ENCODE data around the gene LSAMP.

The LSAMP gene

DNA sequence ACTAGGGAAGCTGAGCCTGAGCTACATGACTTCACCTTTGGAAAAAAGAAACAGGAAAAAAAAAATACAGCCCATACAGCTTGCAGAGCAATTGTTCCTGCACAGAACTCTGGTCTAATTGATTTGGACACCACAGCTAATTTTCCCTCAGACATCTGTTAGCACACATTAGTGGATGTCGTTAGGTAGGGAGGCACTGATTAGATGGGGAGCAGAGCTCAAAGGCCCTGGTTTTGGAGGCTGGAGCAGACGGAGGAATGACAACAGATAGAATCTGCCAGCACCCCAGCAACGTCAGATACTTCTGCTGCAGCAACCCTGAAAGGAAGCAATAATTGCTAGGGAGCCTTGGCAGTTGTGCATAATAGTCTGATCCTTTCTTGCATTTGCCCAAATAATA lies 398.9 kb downstream of the LSAMP start:
- no peaks in the 10 kb centered on the region for H3K9me3 ChIP-seq (ENCODE audit: control insufficient read depth, insufficient read depth, low read depth, low read length)
- CTCF ChIA-PET, result no interaction called here
- no peaks in the 10 kb centered on the region for H3K4me1 ChIP-seq (ENCODE audit: control insufficient read depth, insufficient read depth, low read length)
- H3K36me3 ChIP-seq (ENCODE audit: control insufficient read depth in 2 of 2, insufficient read depth in 1 of 2, low read length in 2 of 2), result no peaks in the 10 kb centered on the region
- no peak overlapping the region for H3K4me3 ChIP-seq (ENCODE audit: low read depth, low read length)
- no peak overlapping the region for H3K27ac ChIP-seq (ENCODE audit: extremely low read depth, low read depth, low read length)
- TF ChIP-seq, protein P1, sequence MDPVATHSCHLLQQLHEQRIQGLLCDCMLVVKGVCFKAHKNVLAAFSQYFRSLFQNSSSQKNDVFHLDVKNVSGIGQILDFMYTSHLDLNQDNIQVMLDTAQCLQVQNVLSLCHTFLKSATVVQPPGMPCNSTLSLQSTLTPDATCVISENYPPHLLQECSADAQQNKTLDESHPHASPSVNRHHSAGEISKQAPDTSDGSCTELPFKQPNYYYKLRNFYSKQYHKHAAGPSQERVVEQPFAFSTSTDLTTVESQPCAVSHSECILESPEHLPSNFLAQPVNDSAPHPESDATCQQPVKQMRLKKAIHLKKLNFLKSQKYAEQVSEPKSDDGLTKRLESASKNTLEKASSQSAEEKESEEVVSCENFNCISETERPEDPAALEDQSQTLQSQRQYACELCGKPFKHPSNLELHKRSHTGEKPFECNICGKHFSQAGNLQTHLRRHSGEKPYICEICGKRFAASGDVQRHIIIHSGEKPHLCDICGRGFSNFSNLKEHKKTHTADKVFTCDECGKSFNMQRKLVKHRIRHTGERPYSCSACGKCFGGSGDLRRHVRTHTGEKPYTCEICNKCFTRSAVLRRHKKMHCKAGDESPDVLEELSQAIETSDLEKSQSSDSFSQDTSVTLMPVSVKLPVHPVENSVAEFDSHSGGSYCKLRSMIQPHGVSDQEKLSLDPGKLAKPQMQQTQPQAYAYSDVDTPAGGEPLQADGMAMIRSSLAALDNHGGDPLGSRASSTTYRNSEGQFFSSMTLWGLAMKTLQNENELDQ (tag by site-specific recombination; IDR thresholded peaks at IDR 0.05; ENCODE audit: low read depth), result no peak
- TF ChIP-seq ZNF202 (tag by site-specific recombination; IDR thresholded peaks at IDR 0.05; ENCODE audit: borderline replicate concordance), result no peak
- TF ChIP-seq ZNF530 (tag by site-specific recombination; IDR thresholded peaks at IDR 0.05; ENCODE audit: low read depth), result no peak
- TF ChIP-seq, protein P2, sequence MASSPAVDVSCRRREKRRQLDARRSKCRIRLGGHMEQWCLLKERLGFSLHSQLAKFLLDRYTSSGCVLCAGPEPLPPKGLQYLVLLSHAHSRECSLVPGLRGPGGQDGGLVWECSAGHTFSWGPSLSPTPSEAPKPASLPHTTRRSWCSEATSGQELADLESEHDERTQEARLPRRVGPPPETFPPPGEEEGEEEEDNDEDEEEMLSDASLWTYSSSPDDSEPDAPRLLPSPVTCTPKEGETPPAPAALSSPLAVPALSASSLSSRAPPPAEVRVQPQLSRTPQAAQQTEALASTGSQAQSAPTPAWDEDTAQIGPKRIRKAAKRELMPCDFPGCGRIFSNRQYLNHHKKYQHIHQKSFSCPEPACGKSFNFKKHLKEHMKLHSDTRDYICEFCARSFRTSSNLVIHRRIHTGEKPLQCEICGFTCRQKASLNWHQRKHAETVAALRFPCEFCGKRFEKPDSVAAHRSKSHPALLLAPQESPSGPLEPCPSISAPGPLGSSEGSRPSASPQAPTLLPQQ (tag by site-specific recombination; IDR thresholded peaks at IDR 0.05), result no peak
- TF ChIP-seq SALL2 (tag by site-specific recombination; IDR thresholded peaks at IDR 0.05; ENCODE audit: borderline replicate concordance), result no peak
- TF ChIP-seq KLF1 (tag by site-specific recombination; IDR thresholded peaks at IDR 0.05), result no peak
- POLR2A ChIA-PET, result no interaction called here

DNA sequence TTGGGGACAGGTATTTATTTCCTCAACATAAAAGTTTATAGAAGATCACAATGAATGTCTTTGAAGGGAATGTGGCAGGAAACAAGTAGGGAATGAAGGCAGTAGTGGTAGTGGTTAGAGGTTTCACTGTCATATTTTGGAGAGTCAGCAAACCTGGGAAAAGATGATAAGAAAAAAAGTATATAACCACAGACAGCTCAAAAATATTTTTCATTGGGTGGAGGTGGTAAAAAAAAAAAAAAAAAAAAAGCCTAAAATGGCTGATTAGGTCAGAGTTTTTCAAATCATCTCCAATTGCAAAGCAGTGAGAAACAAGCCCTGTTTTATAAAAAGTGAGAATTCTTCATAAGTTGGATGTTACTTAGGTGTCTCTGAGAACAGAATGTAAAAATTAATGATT lies 400.0 kb downstream of the LSAMP start:
- H3K27ac ChIP-seq (ENCODE audit: extremely low read depth, low read depth, low read length), result no peak overlapping the region
- ChIA-PET CTCF (no interaction called here), POLR2A (no interaction called here)
- H3K9me3 ChIP-seq (ENCODE audit: control insufficient read depth, insufficient read depth, low read depth, low read length), result no peaks in the 10 kb centered on the region
- no peak overlapping the region for H3K4me3 ChIP-seq (ENCODE audit: low read depth, low read length)
- H3K4me1 ChIP-seq (ENCODE audit: control insufficient read depth, insufficient read depth, low read length), result no peaks in the 10 kb centered on the region
- H3K36me3 ChIP-seq (ENCODE audit: control insufficient read depth in 2 of 2, insufficient read depth in 1 of 2, low read length in 2 of 2), result no peaks in the 10 kb centered on the region
- TF ChIP-seq, protein P3, sequence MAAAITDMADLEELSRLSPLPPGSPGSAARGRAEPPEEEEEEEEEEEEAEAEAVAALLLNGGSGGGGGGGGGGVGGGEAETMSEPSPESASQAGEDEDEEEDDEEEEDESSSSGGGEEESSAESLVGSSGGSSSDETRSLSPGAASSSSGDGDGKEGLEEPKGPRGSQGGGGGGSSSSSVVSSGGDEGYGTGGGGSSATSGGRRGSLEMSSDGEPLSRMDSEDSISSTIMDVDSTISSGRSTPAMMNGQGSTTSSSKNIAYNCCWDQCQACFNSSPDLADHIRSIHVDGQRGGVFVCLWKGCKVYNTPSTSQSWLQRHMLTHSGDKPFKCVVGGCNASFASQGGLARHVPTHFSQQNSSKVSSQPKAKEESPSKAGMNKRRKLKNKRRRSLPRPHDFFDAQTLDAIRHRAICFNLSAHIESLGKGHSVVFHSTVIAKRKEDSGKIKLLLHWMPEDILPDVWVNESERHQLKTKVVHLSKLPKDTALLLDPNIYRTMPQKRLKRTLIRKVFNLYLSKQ (tag by site-specific recombination; IDR thresholded peaks at IDR 0.05; ENCODE audit: borderline replicate concordance), result no peak
- TF ChIP-seq ZNF416 (tag by site-specific recombination; IDR thresholded peaks at IDR 0.05), result no peak
- TF ChIP-seq ZNF223 (tag by site-specific recombination; IDR thresholded peaks at IDR 0.05), result no peak
- TF ChIP-seq ZNF366 (tag by site-specific recombination; conservative IDR thresholded peaks at IDR 0.05), result no peak
- no peak for TF ChIP-seq ZNF433 (tag by site-specific recombination; IDR thresholded peaks at IDR 0.05; ENCODE audit: low read depth)
- no peak for TF ChIP-seq ZNF791 (tag by site-specific recombination; IDR thresholded peaks at IDR 0.05)
- TF ChIP-seq ZNF596 (tag by site-specific recombination; IDR thresholded peaks at IDR 0.05), result no peak
- no peak for TF ChIP-seq ZNF157 (tag by site-specific recombination; IDR thresholded peaks at IDR 0.05)
- no peak for TF ChIP-seq KLF7 (tag by site-specific recombination; IDR thresholded peaks at IDR 0.05; ENCODE audit: borderline replicate concordance)
- TF ChIP-seq, protein P4, sequence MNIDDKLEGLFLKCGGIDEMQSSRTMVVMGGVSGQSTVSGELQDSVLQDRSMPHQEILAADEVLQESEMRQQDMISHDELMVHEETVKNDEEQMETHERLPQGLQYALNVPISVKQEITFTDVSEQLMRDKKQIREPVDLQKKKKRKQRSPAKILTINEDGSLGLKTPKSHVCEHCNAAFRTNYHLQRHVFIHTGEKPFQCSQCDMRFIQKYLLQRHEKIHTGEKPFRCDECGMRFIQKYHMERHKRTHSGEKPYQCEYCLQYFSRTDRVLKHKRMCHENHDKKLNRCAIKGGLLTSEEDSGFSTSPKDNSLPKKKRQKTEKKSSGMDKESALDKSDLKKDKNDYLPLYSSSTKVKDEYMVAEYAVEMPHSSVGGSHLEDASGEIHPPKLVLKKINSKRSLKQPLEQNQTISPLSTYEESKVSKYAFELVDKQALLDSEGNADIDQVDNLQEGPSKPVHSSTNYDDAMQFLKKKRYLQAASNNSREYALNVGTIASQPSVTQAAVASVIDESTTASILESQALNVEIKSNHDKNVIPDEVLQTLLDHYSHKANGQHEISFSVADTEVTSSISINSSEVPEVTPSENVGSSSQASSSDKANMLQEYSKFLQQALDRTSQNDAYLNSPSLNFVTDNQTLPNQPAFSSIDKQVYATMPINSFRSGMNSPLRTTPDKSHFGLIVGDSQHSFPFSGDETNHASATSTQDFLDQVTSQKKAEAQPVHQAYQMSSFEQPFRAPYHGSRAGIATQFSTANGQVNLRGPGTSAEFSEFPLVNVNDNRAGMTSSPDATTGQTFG (tag by site-specific recombination; IDR thresholded peaks at IDR 0.05; ENCODE audit: borderline replicate concordance), result no peak
- no peak for TF ChIP-seq ZNF777 (tag by site-specific recombination; IDR thresholded peaks at IDR 0.05; ENCODE audit: borderline replicate concordance)
- no peak for TF ChIP-seq INSM2 (tag by site-specific recombination; IDR thresholded peaks at IDR 0.05)
